Activated CD8-positive, alpha-beta T cell treated with anti-CD3 and anti-CD28 coated beads for 36 hours (primary cell): ENCODE data around the gene TRMT61B. TPM values are rescaled to one million over a fixed set of nuclear protein-coding genes. Genes with fewer than 3 reads are reported as not detected.
A peak's percentile ranks its signal among the peaks of the same experiment; 100 is the strongest.

Experiments used
- ATAC-seq: fragments of 200-7000 bp; cut with Tn5 transposase; one replicate; pipeline ENCODE4 v1.10.0; 2021; ENCODE audit warnings: mild to moderate bottlenecking, moderate library complexity
- CTCF ChIA-PET: fragments of 350-600 bp; sonication (Branson Sonifier 250); formaldehyde crosslinking; loops from one replicate; lab custom pipeline; 2021; ENCODE audit warnings: antibody characterized with exemption; lab: Charles Lee
- POLR2A ChIA-PET: fragments of 350-600 bp; sonication (Branson Sonifier 250); formaldehyde crosslinking; loops from one replicate; lab custom pipeline; 2021; ENCODE audit warnings: antibody characterized with exemption; lab: Charles Lee
- DNase-seq: peaks from one replicate; pipeline ENCODE4 v3.0.0-alpha.2; 2020
- H3K27ac Mint-ChIP-seq: one replicate; pipeline ENCODE4 v1.8.0; 2021; ENCODE audit warnings: mild to moderate bottlenecking, mixed read lengths
- H3K27me3 Mint-ChIP-seq: one replicate; pipeline ENCODE4 v1.8.0; 2021; ENCODE audit warnings: mixed read lengths
- H3K36me3 Mint-ChIP-seq: one replicate; pipeline ENCODE4 v1.8.0; 2021; ENCODE audit warnings: low read depth, mixed read lengths
- H3K4me1 Mint-ChIP-seq: one replicate; pipeline ENCODE4 v1.8.0; 2021; ENCODE audit warnings: low read depth, mixed read lengths
- H3K4me3 Mint-ChIP-seq: one replicate; pipeline ENCODE4 v1.8.0; 2021; ENCODE audit warnings: mild to moderate bottlenecking, moderate library complexity, mixed read lengths
- H3K9me3 Mint-ChIP-seq: one replicate; pipeline ENCODE4 v1.8.0; 2021; ENCODE audit warnings: mixed read lengths
- intact Hi-C: fragments of 100-400 bp; cut with micrococcal nuclease; formaldehyde crosslinking; loops from one replicate; pipeline ENCODE4 v1.10.0; 2022
- total RNA-seq, 2 experiments: library from RNA; stranded (reverse); gene quantifications; one replicate each; pipeline ENCODE4 v1.2.3, GENCODE V29; 2021
- TF ChIP-seq, protein P1 (sequence below): fragments of 200-600 bp; IDR thresholded peaks from one replicate; pipeline ENCODE4 v1.8.0; 2022; ENCODE audit warnings: antibody characterized with exemption, mild to moderate bottlenecking

TRMT61B gene
- total RNA-seq, 2 experiments from 2014 or later: 14.5 to 19.3 TPM

DNA sequence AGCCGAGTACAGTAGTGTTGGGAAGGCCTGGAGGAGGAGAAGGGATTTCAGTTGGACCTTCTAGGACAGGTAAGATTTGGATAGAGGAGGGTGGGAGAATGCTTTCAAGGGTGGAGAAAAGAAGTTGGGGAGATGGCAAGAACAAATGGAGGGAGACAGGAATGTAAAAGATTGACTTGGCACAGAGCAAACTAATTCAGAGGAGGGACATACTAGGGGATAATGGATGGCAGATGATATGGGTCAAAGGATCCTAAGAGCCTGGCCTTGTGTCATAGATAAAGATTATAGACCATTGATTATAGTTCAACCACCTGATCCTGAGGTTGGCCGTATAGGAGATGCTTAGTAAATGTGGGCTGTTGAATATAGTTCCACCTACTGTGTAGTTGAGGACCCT, 36.7 kb upstream of the TRMT61B start:
- CTCF ChIA-PET: no interaction called here
- intact Hi-C loops: no loop called here
- H3K27ac Mint-ChIP-seq: peak overlapping the region; percentile 11

DNA sequence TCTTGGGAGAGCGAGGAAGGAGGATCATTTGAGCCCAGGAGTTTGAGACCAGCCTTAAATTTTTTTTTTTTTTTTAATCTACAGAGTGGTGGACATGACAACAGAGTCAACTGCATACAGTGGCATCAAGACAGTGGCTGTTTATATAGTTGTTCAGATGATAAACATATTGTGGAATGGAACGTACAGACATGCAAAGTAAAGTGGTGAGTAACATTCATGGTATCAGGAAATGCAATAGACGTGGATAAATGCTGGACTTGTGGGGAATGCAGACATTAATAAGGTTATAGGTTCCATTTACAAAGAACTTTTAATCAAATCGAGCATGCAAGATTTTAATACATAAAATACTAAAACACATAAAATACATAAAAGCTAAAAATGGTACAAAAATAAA, 36.3 kb upstream of the TRMT61B start:
- peak overlapping the region; percentile 11 for H3K27ac Mint-ChIP-seq
- intact Hi-C loops: no loop called here
- ChIA-PET POLR2A (interaction anchor here (0.6 to 1.2 kb wide), 3 partner anchors 9 to 27 kb away, joined by 3 to 5 read pairs (median 3); no protein-coding TSS in a partner anchor), CTCF (no interaction called here)
- H3K27me3 Mint-ChIP-seq: no peaks in the 10 kb centered on the region
- H3K36me3 Mint-ChIP-seq: peaks cover 68% of the 10 kb centered on the region
- no peak overlapping the region for H3K4me3 Mint-ChIP-seq
- H3K9me3 Mint-ChIP-seq: no peaks in the 10 kb centered on the region
- TF ChIP-seq, protein P1, sequence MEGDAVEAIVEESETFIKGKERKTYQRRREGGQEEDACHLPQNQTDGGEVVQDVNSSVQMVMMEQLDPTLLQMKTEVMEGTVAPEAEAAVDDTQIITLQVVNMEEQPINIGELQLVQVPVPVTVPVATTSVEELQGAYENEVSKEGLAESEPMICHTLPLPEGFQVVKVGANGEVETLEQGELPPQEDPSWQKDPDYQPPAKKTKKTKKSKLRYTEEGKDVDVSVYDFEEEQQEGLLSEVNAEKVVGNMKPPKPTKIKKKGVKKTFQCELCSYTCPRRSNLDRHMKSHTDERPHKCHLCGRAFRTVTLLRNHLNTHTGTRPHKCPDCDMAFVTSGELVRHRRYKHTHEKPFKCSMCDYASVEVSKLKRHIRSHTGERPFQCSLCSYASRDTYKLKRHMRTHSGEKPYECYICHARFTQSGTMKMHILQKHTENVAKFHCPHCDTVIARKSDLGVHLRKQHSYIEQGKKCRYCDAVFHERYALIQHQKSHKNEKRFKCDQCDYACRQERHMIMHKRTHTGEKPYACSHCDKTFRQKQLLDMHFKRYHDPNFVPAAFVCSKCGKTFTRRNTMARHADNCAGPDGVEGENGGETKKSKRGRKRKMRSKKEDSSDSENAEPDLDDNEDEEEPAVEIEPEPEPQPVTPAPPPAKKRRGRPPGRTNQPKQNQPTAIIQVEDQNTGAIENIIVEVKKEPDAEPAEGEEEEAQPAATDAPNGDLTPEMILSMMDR: no peak
- DNase-seq (no peak), ATAC-seq (no peak)
- peaks cover 38% of the 10 kb centered on the region for H3K4me1 Mint-ChIP-seq

More for the DNA sequence above, 36.7 kb upstream of the TRMT61B start:
- peaks cover 36% of the 10 kb centered on the region for H3K4me1 Mint-ChIP-seq
- H3K27me3 Mint-ChIP-seq: no peaks in the 10 kb centered on the region
- no peak overlapping the region for H3K4me3 Mint-ChIP-seq
- no peak for DNase-seq
- no peak for ATAC-seq
- H3K36me3 Mint-ChIP-seq: peaks cover 68% of the 10 kb centered on the region
- no peaks in the 10 kb centered on the region for H3K9me3 Mint-ChIP-seq
- TF ChIP-seq, protein P1: no peak
- POLR2A ChIA-PET: interaction anchor here (0.6 to 1.2 kb wide), 3 partner anchors 9 to 27 kb away, joined by 3 to 5 read pairs (median 3); no protein-coding TSS in a partner anchor

DNA sequence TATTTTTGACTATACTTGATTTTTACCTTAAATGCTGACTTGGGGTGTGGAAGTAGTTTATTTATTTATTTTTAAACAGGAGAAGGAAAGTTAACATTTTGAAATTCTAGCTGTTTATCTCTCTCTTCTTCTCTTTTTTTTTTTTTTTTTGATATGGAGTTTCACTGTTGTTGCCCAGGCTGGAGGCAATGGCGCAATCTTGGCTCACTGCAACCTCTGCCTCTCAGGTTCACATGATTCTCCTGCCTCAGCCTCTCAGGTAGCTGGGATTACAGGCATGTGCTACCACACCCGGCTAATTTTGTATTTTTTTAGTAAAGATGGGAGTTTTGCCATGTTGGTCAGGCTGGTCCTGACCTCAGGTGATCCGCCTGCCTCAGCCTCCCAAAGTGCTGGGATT, 35.4 kb upstream of the TRMT61B start:
- ChIA-PET POLR2A (interaction anchor here (0.7 to 1.2 kb wide), 5 partner anchors 10 to 55 kb away, joined by 3 to 4 read pairs (median 3); partner anchors contain the start of gene TRMT61B), CTCF (no interaction called here)
- H3K36me3 Mint-ChIP-seq: peaks cover 76% of the 10 kb centered on the region
- DNase-seq (no peak), ATAC-seq (no peak)
- H3K4me3 Mint-ChIP-seq: no peak overlapping the region
- H3K9me3 Mint-ChIP-seq: no peaks in the 10 kb centered on the region
- peaks cover 45% of the 10 kb centered on the region for H3K4me1 Mint-ChIP-seq
- TF ChIP-seq, protein P1: no peak
- no peaks in the 10 kb centered on the region for H3K27me3 Mint-ChIP-seq
- intact Hi-C loops: no loop called here
- H3K27ac Mint-ChIP-seq: peak overlapping the region; percentile 60

DNA sequence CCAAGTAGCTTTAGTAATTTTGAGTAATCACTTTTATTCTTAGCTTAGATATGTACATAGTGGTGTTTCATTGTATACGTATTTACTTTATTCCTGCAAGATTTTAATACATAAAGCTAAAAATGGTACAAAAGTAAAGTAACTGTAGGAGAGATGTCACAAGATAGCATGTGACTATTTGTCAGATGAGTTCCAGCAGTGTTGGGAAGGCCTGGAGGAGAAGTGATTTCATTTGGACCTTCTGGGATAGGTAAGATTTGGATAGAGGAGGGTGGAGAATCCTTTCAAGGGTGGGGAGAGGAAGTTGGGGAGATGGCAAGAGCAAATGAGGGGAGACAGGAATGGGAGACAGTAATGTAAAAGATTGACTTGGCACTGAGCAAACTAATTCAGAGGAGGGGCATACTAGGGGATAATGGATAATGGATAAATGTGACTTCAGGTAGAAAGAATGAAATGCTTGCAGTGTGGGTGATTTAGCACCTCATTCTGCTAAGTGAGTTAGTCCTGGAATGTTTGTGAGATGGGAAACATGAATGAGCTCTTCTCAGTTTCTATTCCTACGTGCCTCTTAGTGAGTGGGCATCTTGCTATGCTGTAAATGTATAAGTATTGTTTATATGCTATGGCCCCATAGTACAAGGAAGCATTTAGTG, 34.8 kb upstream of the TRMT61B start:
- TF ChIP-seq, protein P1: no peak
- intact Hi-C loops: no loop called here
- ChIA-PET POLR2A (interaction anchor here (0.6 to 2.7 kb wide), 9 partner anchors 10 to 536 kb away, joined by 3 to 18 read pairs (median 3); partner anchors contain the start of genes TRMT61B and WDR43), CTCF (interaction anchor here (1.1 to 1.2 kb wide), 2 partner anchors 9 kb away, joined by 3 read pairs; no protein-coding TSS in a partner anchor)
- Mint-ChIP-seq H3K4me3 (no peak overlapping the region), H3K4me1 (peaks cover 45% of the 10 kb centered on the region), H3K36me3 (peaks cover 75% of the 10 kb centered on the region), H3K27me3 (no peaks in the 10 kb centered on the region), H3K9me3 (no peaks in the 10 kb centered on the region), H3K27ac (peak overlapping the region; percentile 60)
- DNase-seq (no peak), ATAC-seq (no peak)

DNA sequence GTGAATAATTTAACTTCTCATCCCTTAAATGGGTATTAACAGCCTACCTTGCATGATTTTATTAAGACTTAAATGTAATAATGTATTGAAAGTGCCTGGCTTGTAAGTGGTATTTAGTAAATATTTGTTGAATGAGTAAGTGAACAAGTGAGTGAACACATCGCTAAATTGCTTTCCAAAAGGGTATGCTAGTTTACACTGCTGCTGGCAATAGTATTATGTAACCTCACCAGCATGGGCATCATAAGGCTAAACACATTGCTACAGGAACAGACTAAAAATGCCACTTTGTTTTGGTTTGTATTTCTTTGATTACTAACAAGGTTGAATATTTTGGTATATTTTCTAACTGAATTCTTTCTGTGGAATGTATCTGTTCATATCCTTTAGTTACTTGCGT, 34.2 kb upstream of the TRMT61B start:
- intact Hi-C loops: no loop called here
- TF ChIP-seq, protein P1: no peak
- Mint-ChIP-seq H3K36me3 (peaks cover 70% of the 10 kb centered on the region), H3K4me1 (peaks cover 48% of the 10 kb centered on the region), H3K4me3 (no peak overlapping the region), H3K27me3 (no peaks in the 10 kb centered on the region), H3K27ac (peak overlapping the region; percentile 52), H3K9me3 (no peaks in the 10 kb centered on the region)
- ChIA-PET POLR2A (interaction anchor here (0.6 to 2.7 kb wide), 5 partner anchors 9 to 535 kb away, joined by 3 to 18 read pairs (median 3); partner anchors contain the start of gene WDR43), CTCF (interaction anchor here (1.1 to 1.2 kb wide), 2 partner anchors 8 to 9 kb away, joined by 3 read pairs; no protein-coding TSS in a partner anchor)
- DNase-seq (no peak), ATAC-seq (no peak)
